HL-60 (cell line): ENCODE measurements around the gene BMP7.

Experiments used
- DNase-seq, 2 experiments: peaks; one replicate each; pipeline ENCODE4 v3.0.0-alpha.2; 2010 to 2020; ENCODE audit warnings: low read depth in 1 of 2, low spot score in 1 of 2
- H3K27ac ChIP-seq: fragments of 250-450 bp; sonication (Bioruptor Pico); replicated peaks from 2 replicates; pipeline ENCODE4 v1.5.1; 2020; ENCODE audit warnings: mild to moderate bottlenecking, moderate library complexity
- H3K27me3 ChIP-seq: fragments of 250-450 bp; sonication (Bioruptor Pico); 2 replicates; pipeline ENCODE4 v1.5.1; 2021; ENCODE audit warnings: mild to moderate bottlenecking, moderate library complexity; ENCODE audit not compliant: insufficient read depth, poor library complexity, severe bottlenecking
- H3K4me3 ChIP-seq: replicated peaks from 2 replicates; pipeline ENCODE4 v1.5.1; 2011; ENCODE audit warnings: mild to moderate bottlenecking, control low read depth, low read length; ENCODE audit not compliant: insufficient read depth
- GABPA ChIP-seq: IDR thresholded peaks from 2 replicates; pipeline ENCODE4 v1.6.1; 2012; ENCODE audit warnings: low read depth
- POLR2AphosphoS5 ChIP-seq: IDR thresholded peaks from 2 replicates; pipeline ENCODE4 v1.6.1; 2012; ENCODE audit warnings: low read depth
- SPI1 ChIP-seq: IDR thresholded peaks from 2 replicates; pipeline ENCODE4 v1.6.1; 2012; ENCODE audit warnings: low read depth, mild to moderate bottlenecking, borderline replicate concordance
- TF ChIP-seq, protein P1 (sequence below): IDR thresholded peaks from 2 replicates; pipeline ENCODE4 v1.6.1; 2012; ENCODE audit warnings: low read depth; ENCODE audit not compliant: insufficient replicate concordance
- TF ChIP-seq, protein P2 (sequence below): IDR thresholded peaks from one replicate; pipeline ENCODE4 v1.5.1; 2011; ENCODE audit warnings: low read length, control low read depth, inconsistent platforms; ENCODE audit not compliant: insufficient read depth

Gene BMP7

DNA sequence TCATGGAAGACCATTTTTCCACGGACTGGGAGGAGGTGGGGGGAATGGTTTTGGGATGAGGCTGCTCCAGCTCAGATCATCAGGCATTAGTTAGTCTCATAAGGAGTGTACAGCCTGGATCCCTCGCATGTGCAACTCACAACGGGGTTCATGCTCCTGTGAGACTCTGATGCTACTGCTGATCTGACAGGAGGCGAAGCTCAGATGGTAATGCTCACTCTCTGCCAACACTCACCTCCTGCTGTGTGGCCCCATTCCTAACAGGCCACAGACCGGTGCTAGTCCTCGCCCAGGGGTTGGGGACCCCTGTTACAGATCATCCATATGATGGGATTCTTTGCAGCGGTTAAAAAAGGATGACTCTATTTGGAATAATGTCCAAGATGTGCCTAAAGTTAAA lies 27.6 kb upstream of the BMP7 start:
- DNase-seq, result no peak
- TF ChIP-seq GABPA, result no peak
- TF ChIP-seq, protein P1, sequence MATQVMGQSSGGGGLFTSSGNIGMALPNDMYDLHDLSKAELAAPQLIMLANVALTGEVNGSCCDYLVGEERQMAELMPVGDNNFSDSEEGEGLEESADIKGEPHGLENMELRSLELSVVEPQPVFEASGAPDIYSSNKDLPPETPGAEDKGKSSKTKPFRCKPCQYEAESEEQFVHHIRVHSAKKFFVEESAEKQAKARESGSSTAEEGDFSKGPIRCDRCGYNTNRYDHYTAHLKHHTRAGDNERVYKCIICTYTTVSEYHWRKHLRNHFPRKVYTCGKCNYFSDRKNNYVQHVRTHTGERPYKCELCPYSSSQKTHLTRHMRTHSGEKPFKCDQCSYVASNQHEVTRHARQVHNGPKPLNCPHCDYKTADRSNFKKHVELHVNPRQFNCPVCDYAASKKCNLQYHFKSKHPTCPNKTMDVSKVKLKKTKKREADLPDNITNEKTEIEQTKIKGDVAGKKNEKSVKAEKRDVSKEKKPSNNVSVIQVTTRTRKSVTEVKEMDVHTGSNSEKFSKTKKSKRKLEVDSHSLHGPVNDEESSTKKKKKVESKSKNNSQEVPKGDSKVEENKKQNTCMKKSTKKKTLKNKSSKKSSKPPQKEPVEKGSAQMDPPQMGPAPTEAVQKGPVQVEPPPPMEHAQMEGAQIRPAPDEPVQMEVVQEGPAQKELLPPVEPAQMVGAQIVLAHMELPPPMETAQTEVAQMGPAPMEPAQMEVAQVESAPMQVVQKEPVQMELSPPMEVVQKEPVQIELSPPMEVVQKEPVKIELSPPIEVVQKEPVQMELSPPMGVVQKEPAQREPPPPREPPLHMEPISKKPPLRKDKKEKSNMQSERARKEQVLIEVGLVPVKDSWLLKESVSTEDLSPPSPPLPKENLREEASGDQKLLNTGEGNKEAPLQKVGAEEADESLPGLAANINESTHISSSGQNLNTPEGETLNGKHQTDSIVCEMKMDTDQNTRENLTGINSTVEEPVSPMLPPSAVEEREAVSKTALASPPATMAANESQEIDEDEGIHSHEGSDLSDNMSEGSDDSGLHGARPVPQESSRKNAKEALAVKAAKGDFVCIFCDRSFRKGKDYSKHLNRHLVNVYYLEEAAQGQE, result no peak
- TF ChIP-seq SPI1, result no peak
- TF ChIP-seq, protein P2, sequence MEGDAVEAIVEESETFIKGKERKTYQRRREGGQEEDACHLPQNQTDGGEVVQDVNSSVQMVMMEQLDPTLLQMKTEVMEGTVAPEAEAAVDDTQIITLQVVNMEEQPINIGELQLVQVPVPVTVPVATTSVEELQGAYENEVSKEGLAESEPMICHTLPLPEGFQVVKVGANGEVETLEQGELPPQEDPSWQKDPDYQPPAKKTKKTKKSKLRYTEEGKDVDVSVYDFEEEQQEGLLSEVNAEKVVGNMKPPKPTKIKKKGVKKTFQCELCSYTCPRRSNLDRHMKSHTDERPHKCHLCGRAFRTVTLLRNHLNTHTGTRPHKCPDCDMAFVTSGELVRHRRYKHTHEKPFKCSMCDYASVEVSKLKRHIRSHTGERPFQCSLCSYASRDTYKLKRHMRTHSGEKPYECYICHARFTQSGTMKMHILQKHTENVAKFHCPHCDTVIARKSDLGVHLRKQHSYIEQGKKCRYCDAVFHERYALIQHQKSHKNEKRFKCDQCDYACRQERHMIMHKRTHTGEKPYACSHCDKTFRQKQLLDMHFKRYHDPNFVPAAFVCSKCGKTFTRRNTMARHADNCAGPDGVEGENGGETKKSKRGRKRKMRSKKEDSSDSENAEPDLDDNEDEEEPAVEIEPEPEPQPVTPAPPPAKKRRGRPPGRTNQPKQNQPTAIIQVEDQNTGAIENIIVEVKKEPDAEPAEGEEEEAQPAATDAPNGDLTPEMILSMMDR, result no peak
- TF ChIP-seq POLR2AphosphoS5, result no peak
- no peak overlapping the region for H3K27ac ChIP-seq
- H3K4me3 ChIP-seq, result no peak overlapping the region
- peaks cover 4% of the 10 kb centered on the region for H3K27me3 ChIP-seq

DNA sequence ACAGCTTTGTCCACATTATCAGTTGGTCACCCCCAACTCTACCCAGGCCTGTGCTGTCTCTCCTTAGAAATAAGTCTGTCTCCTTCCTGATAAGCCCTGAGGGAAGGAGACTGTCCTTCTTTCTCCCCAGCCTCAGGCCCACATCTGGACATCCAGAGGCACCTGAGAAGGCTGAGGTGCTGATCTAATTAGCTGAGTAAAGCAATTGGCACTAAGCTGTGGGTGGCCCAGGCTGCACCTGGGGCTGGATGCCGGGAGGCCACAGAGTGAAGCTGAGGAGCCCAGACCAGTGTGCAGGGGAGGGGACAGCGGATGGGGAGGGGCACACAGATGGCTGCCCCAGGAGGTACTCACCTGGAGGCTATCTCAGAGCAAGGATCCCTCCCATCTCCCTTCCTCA lies 26.2 kb upstream of the BMP7 start:
- Histone ChIP-seq H3K4me3 (no peak overlapping the region), H3K27ac (no peak overlapping the region), H3K27me3 (peaks cover 9% of the 10 kb centered on the region)
- TF ChIP-seq GABPA, result no peak
- TF ChIP-seq POLR2AphosphoS5, result no peak
- no peak for TF ChIP-seq SPI1
- TF ChIP-seq, protein P1, result no peak
- TF ChIP-seq, protein P2, result no peak
- DNase-seq, result no peak

DNA sequence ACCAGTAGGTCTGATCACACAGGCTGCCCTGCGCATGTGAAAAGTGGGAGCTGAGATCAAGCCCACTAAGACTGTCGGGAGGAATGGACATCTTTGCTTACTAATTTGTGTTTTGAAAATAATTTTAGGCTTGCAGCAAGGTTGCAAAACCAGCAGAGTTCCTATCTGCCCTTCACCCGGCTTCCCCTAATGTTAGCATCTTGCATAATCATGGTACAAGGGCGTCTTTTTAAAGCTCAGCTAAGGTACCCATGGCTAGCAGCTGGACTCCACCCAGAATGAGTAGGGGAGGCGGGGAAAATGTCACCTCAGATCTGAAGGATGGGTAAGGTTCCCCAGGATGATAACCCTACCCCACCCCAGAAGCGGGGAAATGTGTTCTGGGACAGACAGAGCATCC lies 25.3 kb upstream of the BMP7 start:
- Histone ChIP-seq H3K27me3 (peaks cover 9% of the 10 kb centered on the region), H3K4me3 (no peak overlapping the region), H3K27ac (no peak overlapping the region)
- DNase-seq, result no peak
- TF ChIP-seq GABPA (no peak), SPI1 (no peak), POLR2AphosphoS5 (no peak)
- TF ChIP-seq, protein P2, result no peak
- TF ChIP-seq, protein P1, result no peak
